ENCODE data around the gene ZC3H10.
A peak's percentile ranks its signal among the peaks of the same experiment; 100 is the strongest.

Gene ZC3H10

DNA sequence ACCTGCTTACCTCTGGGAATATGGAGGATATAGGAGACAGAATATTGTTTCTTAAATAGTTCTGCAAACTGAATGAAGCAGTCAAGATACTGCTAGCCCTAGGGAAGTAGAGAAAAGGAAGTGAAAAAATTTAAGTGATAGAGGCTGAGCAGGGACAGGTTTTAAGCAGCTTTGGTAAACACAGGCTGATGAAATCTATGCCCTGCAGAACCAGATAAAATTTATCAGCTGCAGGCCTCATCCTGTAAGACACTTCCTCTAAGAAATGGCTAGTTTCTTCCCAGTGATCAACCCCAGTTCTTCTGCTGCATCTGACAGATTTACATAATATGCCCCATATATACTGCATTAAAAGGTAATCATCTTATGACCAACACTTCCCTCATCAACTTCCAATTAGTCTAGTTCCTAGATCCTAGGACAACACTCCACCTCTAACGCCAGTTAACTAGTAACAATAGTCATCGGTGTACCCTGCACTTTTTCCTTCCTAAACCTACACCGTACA is 8.7 kb downstream of the ZC3H10 start:
- no peak for DNase-seq
- no peak overlapping the region for H3K4me3 ChIP-seq (ENCODE audit: insufficient read depth, low read depth, low read length, poor library complexity, severe bottlenecking)
- H3K27me3 ChIP-seq (replicated peaks; ENCODE audit: control insufficient read depth, insufficient read depth, low read length, poor library complexity, severe bottlenecking), result no peaks in the 10 kb centered on the region
- H3K9me3 ChIP-seq (ENCODE audit: control insufficient read depth, low read length), result no peaks in the 10 kb centered on the region
- peaks cover 34% of the 10 kb centered on the region for H3K4me1 ChIP-seq (ENCODE audit: control insufficient read depth, insufficient read depth, low read length, poor library complexity, severe bottlenecking)
- peaks cover 21% of the 10 kb centered on the region for H3K36me3 ChIP-seq (ENCODE audit: control insufficient read depth, insufficient read depth, low read length)
- H3K27ac ChIP-seq (ENCODE audit: insufficient read depth, low read length, poor library complexity, severe bottlenecking), result peak overlapping the region; percentile 73

DNA sequence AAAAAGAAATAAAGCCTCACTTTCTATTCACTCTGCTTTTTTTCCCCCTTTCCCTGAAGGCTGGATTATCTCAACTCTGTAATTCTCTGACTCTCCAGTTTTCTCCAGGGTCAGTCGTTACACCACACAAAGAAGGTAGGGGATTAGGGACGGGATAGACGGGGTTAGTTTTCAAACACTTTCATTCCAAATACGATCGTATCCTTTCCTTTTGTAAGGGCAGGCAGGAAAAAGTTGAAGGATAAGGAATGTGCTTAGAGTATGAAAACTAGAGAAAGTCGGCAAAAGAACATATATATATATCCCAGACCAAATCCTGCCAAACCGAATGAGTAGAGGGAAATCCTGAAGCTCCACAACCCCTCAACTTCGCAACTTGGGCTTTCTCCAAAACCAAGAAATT is 9.4 kb downstream of the ZC3H10 start:
- H3K9me3 ChIP-seq (ENCODE audit: control insufficient read depth, low read length), result no peaks in the 10 kb centered on the region
- DNase-seq, result no peak
- H3K36me3 ChIP-seq (ENCODE audit: control insufficient read depth, insufficient read depth, low read length), result peaks cover 24% of the 10 kb centered on the region
- H3K4me3 ChIP-seq (ENCODE audit: insufficient read depth, low read depth, low read length, poor library complexity, severe bottlenecking), result peak overlapping the region; percentile 36
- H3K4me1 ChIP-seq (ENCODE audit: control insufficient read depth, insufficient read depth, low read length, poor library complexity, severe bottlenecking), result peaks cover 34% of the 10 kb centered on the region
- H3K27me3 ChIP-seq (replicated peaks; ENCODE audit: control insufficient read depth, insufficient read depth, low read length, poor library complexity, severe bottlenecking), result no peaks in the 10 kb centered on the region
- H3K27ac ChIP-seq (ENCODE audit: insufficient read depth, low read length, poor library complexity, severe bottlenecking), result peak overlapping the region; percentile 73

DNA sequence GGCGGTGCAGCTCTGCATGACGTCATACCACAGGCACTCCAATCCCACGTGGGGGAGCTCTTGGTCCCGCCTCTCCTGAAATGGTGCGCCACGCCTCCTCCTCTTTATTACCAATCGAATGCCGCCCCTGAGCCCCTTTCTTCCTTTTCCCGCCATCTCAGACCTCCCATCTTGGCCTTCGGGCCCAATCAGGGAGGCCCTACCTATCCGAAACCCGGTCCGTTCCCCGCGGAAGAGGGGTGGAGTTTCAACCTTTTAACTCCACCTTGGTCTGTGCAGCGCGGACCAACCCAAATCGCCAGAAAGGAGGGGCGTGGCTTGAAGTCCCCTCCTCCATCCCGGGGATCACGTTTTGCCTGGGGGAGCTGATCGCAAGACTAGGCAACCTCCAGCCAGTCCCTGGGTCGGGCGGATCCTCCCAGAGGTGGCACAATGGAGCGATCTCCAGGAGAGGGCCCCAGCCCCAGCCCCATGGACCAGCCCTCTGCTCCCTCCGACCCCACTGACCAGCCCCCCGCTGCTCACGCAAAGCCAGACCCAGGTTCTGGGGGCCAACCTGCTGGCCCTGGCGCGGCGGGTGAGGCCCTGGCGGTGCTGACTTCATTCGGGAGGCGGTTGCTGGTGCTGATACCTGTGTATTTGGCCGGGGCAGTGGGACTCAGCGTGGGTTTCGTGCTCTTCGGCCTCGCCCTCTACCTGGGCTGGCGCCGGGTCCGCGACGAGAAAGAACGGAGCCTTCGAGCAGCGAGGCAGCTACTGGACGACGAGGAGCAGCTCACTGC is 10.0 kb downstream of the ZC3H10 start, which contains the start of gene ESYT1:
Gene ESYT1, plus strand, starts transcription at position 380 of the 782 bp plus-strand sequence. Its CDS starts 53 bp downstream, at position 433.
- H3K27ac ChIP-seq (ENCODE audit: insufficient read depth, low read length, poor library complexity, severe bottlenecking), result peak within 1 kb of the TSS; percentile 76
- peaks cover 30% of the 10 kb centered on the region for H3K36me3 ChIP-seq (ENCODE audit: control insufficient read depth, insufficient read depth, low read length)
- no peaks in the 10 kb centered on the region for H3K9me3 ChIP-seq (ENCODE audit: control insufficient read depth, low read length)
- H3K4me3 ChIP-seq (ENCODE audit: insufficient read depth, low read depth, low read length, poor library complexity, severe bottlenecking), result peak within 1 kb of the TSS; percentile 71
- H3K27me3 ChIP-seq (replicated peaks; ENCODE audit: control insufficient read depth, insufficient read depth, low read length, poor library complexity, severe bottlenecking), result no peaks in the 10 kb centered on the region
- peaks cover 34% of the 10 kb centered on the region for H3K4me1 ChIP-seq (ENCODE audit: control insufficient read depth, insufficient read depth, low read length, poor library complexity, severe bottlenecking)
- peak; percentile 97 to 99 (median 98) for DNase-seq

DNA sequence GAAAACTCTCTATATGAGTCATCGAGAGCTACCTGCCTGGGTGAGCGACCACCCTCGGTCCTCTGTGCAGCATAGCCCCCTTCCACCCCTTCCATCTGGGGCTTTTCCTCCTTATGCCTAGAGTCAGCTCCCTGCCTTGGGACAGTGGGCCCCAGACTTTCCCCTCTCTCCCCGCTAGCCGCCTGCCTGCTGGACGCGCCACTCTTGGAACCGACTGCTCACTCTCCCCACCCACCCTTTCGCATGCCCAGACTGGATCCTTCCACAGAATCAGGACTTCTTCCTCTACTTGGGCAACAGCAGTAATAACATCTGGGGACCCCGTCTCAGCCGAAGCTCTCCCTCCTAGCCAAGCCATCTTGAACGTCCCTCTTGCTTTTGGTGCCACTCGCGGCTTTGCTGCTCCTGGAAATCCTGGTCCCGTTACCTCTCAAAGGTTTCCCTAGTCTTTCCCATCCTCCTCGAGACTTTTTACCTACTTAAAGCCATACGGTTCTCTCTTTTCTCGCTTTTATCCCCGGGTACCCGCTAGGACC is 10.7 kb downstream of the ZC3H10 start:
- Histone ChIP-seq H3K27me3 (replicated peaks; ENCODE audit: control insufficient read depth, insufficient read depth, low read length, poor library complexity, severe bottlenecking) (no peaks in the 10 kb centered on the region), H3K9me3 (ENCODE audit: control insufficient read depth, low read length) (no peaks in the 10 kb centered on the region), H3K4me1 (ENCODE audit: control insufficient read depth, insufficient read depth, low read length, poor library complexity, severe bottlenecking) (peaks cover 34% of the 10 kb centered on the region), H3K27ac (ENCODE audit: insufficient read depth, low read length, poor library complexity, severe bottlenecking) (peak overlapping the region; percentile 76), H3K4me3 (ENCODE audit: insufficient read depth, low read depth, low read length, poor library complexity, severe bottlenecking) (peak overlapping the region; percentile 71), H3K36me3 (ENCODE audit: control insufficient read depth, insufficient read depth, low read length) (peaks cover 36% of the 10 kb centered on the region)
- DNase-seq, result no peak

DNA sequence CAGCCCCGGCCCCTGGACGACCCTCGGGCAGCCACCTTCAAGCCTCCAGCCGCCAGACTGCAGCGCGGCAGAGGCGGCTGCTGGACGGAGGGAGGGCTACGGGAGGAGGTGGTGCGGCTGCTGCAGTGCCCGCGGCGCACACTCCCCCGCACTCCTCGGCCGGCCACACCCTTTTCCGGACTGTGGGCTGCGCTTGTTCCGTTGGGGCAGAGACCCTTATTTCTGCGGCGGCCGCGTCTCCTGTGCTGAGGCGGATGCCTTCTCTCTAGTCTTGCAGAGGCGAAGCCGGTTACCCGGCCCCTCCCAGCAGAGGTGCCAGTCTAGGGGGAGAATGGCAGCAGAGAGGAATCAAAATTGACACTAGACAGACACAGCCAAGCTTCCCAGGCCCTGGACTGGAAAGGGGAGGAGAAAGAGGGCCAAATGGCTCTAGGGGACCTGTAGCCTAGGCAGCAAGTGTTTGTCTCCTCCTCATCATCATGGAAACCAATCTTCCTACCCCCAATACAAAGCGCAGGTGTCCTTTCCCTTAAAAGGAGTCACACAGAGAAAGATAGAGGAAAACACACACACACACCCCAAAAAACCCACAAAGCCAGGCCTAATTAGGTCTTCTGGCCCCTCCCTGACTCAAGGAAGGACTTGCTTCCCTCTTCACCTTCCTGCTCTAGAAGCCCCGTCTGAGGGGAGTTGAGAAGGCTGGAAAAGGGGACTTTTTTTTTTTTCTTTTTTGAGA is 11.3 kb downstream of the ZC3H10 start:
- H3K36me3 ChIP-seq (ENCODE audit: control insufficient read depth, insufficient read depth, low read length), result peaks cover 43% of the 10 kb centered on the region
- peak overlapping the region; percentile 76 for H3K27ac ChIP-seq (ENCODE audit: insufficient read depth, low read length, poor library complexity, severe bottlenecking)
- no peaks in the 10 kb centered on the region for H3K9me3 ChIP-seq (ENCODE audit: control insufficient read depth, low read length)
- peaks cover 34% of the 10 kb centered on the region for H3K4me1 ChIP-seq (ENCODE audit: control insufficient read depth, insufficient read depth, low read length, poor library complexity, severe bottlenecking)
- peak; percentile 62 to 64 (median 62) for DNase-seq
- peak overlapping the region; percentile 71 for H3K4me3 ChIP-seq (ENCODE audit: insufficient read depth, low read depth, low read length, poor library complexity, severe bottlenecking)
- H3K27me3 ChIP-seq (replicated peaks; ENCODE audit: control insufficient read depth, insufficient read depth, low read length, poor library complexity, severe bottlenecking), result no peaks in the 10 kb centered on the region

DNA sequence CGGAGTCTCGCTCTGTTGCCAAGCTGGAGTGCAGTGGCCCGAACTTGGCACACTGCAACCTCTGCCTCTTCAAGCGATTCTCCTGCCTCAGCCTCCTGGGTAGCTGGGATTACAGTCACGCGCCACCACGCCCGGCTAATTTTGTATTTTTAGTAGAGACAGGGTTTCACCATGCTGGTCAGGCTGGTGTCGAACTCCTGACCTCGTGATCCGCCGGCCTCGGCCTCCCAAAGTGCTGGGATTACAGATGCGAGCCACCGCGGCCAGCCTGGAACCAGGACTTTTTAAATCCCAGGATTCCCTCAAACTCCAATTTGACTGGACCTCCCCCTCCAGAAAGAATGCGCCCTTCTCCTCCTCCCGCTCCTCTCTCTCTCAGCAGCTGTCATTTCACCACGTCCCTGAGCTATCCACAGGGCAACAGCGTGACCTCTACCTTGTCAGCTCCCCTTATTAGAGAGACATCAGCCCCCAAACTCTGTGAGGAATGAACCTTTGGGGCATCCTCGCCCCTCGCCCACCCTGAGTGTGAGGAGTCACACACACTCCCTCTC is 12.0 kb downstream of the ZC3H10 start:
- H3K4me1 ChIP-seq (ENCODE audit: control insufficient read depth, insufficient read depth, low read length, poor library complexity, severe bottlenecking), result peaks cover 34% of the 10 kb centered on the region
- peaks cover 49% of the 10 kb centered on the region for H3K36me3 ChIP-seq (ENCODE audit: control insufficient read depth, insufficient read depth, low read length)

DNA sequence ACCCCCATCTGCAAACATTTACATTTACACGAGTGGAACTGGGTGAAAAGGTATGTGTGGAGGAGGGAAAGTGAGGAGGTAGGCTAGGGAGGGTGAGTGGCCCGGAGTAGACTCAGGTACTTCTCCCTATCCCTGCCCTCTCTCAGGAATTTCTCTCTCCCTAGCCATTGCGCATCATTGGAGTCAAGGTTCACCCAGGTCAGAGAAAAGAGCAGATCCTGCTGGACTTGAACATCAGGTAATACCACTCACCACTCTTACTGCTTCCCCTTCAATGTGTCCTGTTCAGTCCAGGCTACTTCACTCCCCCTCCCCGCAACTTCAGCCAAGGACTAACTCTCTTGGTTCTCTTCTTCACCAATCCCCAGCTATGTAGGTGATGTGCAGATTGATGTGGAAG is 12.8 kb downstream of the ZC3H10 start:
- Histone ChIP-seq H3K27ac (ENCODE audit: insufficient read depth, low read length, poor library complexity, severe bottlenecking) (peak overlapping the region; percentile 76), H3K36me3 (ENCODE audit: control insufficient read depth, insufficient read depth, low read length) (peaks cover 53% of the 10 kb centered on the region), H3K4me1 (ENCODE audit: control insufficient read depth, insufficient read depth, low read length, poor library complexity, severe bottlenecking) (peaks cover 30% of the 10 kb centered on the region), H3K27me3 (replicated peaks; ENCODE audit: control insufficient read depth, insufficient read depth, low read length, poor library complexity, severe bottlenecking) (no peaks in the 10 kb centered on the region), H3K9me3 (ENCODE audit: control insufficient read depth, low read length) (no peaks in the 10 kb centered on the region), H3K4me3 (ENCODE audit: insufficient read depth, low read depth, low read length, poor library complexity, severe bottlenecking) (no peak overlapping the region)
- DNase-seq, result no peak

More for the DNA sequence above, 12.0 kb downstream of the ZC3H10 start:
- H3K27me3 ChIP-seq (replicated peaks; ENCODE audit: control insufficient read depth, insufficient read depth, low read length, poor library complexity, severe bottlenecking), result no peaks in the 10 kb centered on the region
- peak overlapping the region; percentile 76 for H3K27ac ChIP-seq (ENCODE audit: insufficient read depth, low read length, poor library complexity, severe bottlenecking)
- H3K4me3 ChIP-seq (ENCODE audit: insufficient read depth, low read depth, low read length, poor library complexity, severe bottlenecking), result peak overlapping the region; percentile 71
- H3K9me3 ChIP-seq (ENCODE audit: control insufficient read depth, low read length), result no peaks in the 10 kb centered on the region
- DNase-seq, result no peak

DNA sequence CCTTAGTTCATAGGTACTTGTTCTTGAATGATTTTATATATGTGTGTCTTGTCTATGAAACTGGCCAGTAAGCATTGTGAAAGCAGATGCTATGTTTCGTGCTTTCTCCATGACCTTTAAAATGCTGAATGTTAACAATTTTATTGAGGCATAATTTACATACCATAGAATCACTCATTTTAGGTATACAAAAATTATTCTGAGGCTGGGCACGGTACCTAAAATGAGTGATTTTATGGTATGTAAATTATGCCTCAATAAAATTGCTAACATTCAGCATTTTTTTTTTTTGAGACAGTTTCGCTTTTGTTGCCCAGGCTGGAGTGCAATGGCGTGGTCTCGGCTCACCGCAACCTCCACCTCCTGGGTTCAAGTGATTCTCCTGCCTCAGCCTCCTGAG is 16.8 kb downstream of the ZC3H10 start:
- no peaks in the 10 kb centered on the region for H3K27me3 ChIP-seq (replicated peaks; ENCODE audit: control insufficient read depth, insufficient read depth, low read length, poor library complexity, severe bottlenecking)
- H3K4me3 ChIP-seq (ENCODE audit: insufficient read depth, low read depth, low read length, poor library complexity, severe bottlenecking), result no peak overlapping the region
- H3K36me3 ChIP-seq (ENCODE audit: control insufficient read depth, insufficient read depth, low read length), result peaks cover 80% of the 10 kb centered on the region
- no peak overlapping the region for H3K27ac ChIP-seq (ENCODE audit: insufficient read depth, low read length, poor library complexity, severe bottlenecking)
- no peak for DNase-seq
- H3K9me3 ChIP-seq (ENCODE audit: control insufficient read depth, low read length), result no peaks in the 10 kb centered on the region
- H3K4me1 ChIP-seq (ENCODE audit: control insufficient read depth, insufficient read depth, low read length, poor library complexity, severe bottlenecking), result peaks cover 33% of the 10 kb centered on the region

DNA sequence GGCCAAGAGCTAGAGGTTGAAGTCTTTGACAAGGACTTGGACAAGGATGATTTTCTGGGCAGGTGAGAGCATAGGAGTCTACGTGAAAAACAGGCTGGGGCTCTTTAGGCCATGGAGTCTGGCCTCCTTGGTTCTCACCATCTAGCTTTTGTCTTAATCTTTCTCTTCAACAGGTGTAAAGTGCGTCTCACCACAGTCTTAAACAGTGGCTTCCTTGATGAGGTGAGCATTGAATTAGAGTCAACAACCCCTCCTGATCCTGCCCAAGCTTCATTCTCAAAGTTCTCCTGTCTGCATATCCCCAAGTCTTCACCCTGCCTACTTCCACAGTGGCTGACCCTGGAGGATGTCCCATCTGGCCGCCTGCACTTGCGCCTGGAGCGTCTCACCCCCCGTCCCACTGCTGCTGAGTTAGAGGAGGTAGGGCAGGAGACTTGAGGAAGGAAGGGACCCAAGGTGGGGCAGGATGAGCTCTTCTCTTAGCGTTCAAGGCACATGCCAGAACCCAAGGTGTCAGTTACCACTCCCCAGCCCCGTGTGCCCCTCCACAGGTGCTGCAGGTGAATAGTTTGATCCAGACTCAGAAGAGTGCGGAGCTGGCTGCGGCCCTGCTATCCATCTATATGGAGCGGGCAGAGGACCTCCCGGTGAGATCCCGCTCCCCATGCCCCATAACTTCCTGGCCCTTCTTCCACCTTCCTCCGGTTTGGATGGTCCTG is 19.9 kb downstream of the ZC3H10 start:
- Histone ChIP-seq H3K4me3 (ENCODE audit: insufficient read depth, low read depth, low read length, poor library complexity, severe bottlenecking) (no peak overlapping the region), H3K4me1 (ENCODE audit: control insufficient read depth, insufficient read depth, low read length, poor library complexity, severe bottlenecking) (peaks cover 33% of the 10 kb centered on the region), H3K9me3 (ENCODE audit: control insufficient read depth, low read length) (no peaks in the 10 kb centered on the region), H3K27me3 (replicated peaks; ENCODE audit: control insufficient read depth, insufficient read depth, low read length, poor library complexity, severe bottlenecking) (no peaks in the 10 kb centered on the region), H3K36me3 (ENCODE audit: control insufficient read depth, insufficient read depth, low read length) (peaks cover 74% of the 10 kb centered on the region), H3K27ac (ENCODE audit: insufficient read depth, low read length, poor library complexity, severe bottlenecking) (peak overlapping the region; percentile 8)
- DNase-seq, result no peak

Measured in effector memory CD4-positive, alpha-beta T cell (primary cell).